Measurements from ENCODE around the gene NAT10.

NAT10 gene

GRCh38 chr11:34105957-34106504 lies 602 bp downstream of the NAT10 start:
- peak; percentile 41 for DNase-seq (ENCODE audit: low read depth)

- DNase-seq (ENCODE audit: low read depth), result no peak
Measured at GRCh38 chr11:34111722-34112270, 6.4 kb downstream of the NAT10 start.

GRCh38 chr11:34114014-34114413 lies 8.6 kb downstream of the NAT10 start:
- DNase-seq (ENCODE audit: low read depth), result no peak

- DNase-seq (ENCODE audit: low read depth), result peak; percentile 60
Measured at GRCh38 chr11:34114471-34114870, 9.0 kb downstream of the NAT10 start.

GRCh38 chr11:34120651-34121050 lies 15.2 kb downstream of the NAT10 start:
- no peak for DNase-seq (ENCODE audit: low read depth)

- no peak for DNase-seq (ENCODE audit: low read depth)
Measured at GRCh38 chr11:34124885-34125668, 19.6 kb downstream of the NAT10 start.

- no peak for DNase-seq (ENCODE audit: low read depth)
Measured at GRCh38 chr11:34126959-34127848, 21.8 kb downstream of the NAT10 start.

- no peak for DNase-seq (ENCODE audit: low read depth)
Measured at GRCh38 chr11:34128824-34129223, 23.4 kb downstream of the NAT10 start.

GRCh38 chr11:34132261-34132965 lies 27.0 kb downstream of the NAT10 start:
- DNase-seq (ENCODE audit: low read depth), result no peak

GRCh38 chr11:34134765-34135164 lies 29.3 kb downstream of the NAT10 start:
- DNase-seq (ENCODE audit: low read depth), result no peak

GRCh38 chr11:34135439-34135838 lies 30.0 kb downstream of the NAT10 start:
- no peak for DNase-seq (ENCODE audit: low read depth)

- no peak for DNase-seq (ENCODE audit: low read depth)
Measured at GRCh38 chr11:34136420-34136819, 31.0 kb downstream of the NAT10 start.

- DNase-seq (ENCODE audit: low read depth), result no peak
Measured at GRCh38 chr11:34139346-34139745, 33.9 kb downstream of the NAT10 start.

- no peak for DNase-seq (ENCODE audit: low read depth)
Measured at GRCh38 chr11:34140149-34140548, 34.7 kb downstream of the NAT10 start.

- no peak for DNase-seq (ENCODE audit: low read depth)
Measured at GRCh38 chr11:34143048-34143447, 37.6 kb downstream of the NAT10 start.

GRCh38 chr11:34145073-34145472 lies 39.6 kb downstream of the NAT10 start:
- DNase-seq (ENCODE audit: low read depth), result no peak

- no peak for DNase-seq (ENCODE audit: low read depth)
Measured at GRCh38 chr11:34145847-34146381, 40.5 kb downstream of the NAT10 start.

GRCh38 chr11:34146411-34146810 lies 41.0 kb downstream of the NAT10 start:
- DNase-seq (ENCODE audit: low read depth), result no peak

- DNase-seq (ENCODE audit: low read depth), result no peak
Measured at GRCh38 chr11:34146866-34147265, 41.4 kb downstream of the NAT10 start.

- DNase-seq (ENCODE audit: low read depth), result no peak
Measured at GRCh38 chr11:34147581-34147980, 42.2 kb downstream of the NAT10 start.

GRCh38 chr11:34148504-34149165 lies 43.2 kb downstream of the NAT10 start:
- DNase-seq (ENCODE audit: low read depth), result no peak
